Keratinocyte (primary cell): Measurements from ENCODE around the gene MDM4. TPM values are rescaled to one million over a fixed set of nuclear protein-coding genes. Genes with fewer than 3 reads are reported as not detected.

Experiments used
- DNase-seq: peaks from one replicate; pipeline ENCODE4 v3.0.0-alpha.2; 2011; ENCODE audit warnings: low read depth, missing footprints, low spot score
- FAIRE-seq: peaks from 2 replicates; lab custom pipeline; 2011; peaks lifted over from hg19 to GRCh38; lab: Jason Lieb, UNC
- H2AFZ ChIP-seq: 2 replicates; pipeline ENCODE4 v1.6.0; 2012; ENCODE audit warnings: low read length, control low read depth, inconsistent platforms; ENCODE audit not compliant: control insufficient read depth
- H3K27ac ChIP-seq: 2 replicates; pipeline ENCODE4 v1.5.1; 2011; ENCODE audit warnings: low read length; ENCODE audit not compliant: control insufficient read depth, insufficient read depth
- H3K27me3 ChIP-seq: 3 replicates; pipeline ENCODE4 v1.6.0; 2011; ENCODE audit warnings: low read length; ENCODE audit not compliant: control insufficient read depth, insufficient read depth; ENCODE audit errors: extremely low read depth
- H3K36me3 ChIP-seq, 2 experiments: 2 replicates in 1 of 2; 3 replicates in 1 of 2; pipeline ENCODE4 v1.5.1; 2011; ENCODE audit warnings: low read length in 2 of 2, mild to moderate bottlenecking in 1 of 2; ENCODE audit not compliant: control insufficient read depth in 2 of 2, insufficient read depth in 2 of 2; ENCODE audit errors: extremely low read depth in 1 of 2
- H3K4me1 ChIP-seq: 3 replicates; pipeline ENCODE4 v1.5.1; 2011; ENCODE audit warnings: low read length; ENCODE audit not compliant: control insufficient read depth, insufficient read depth; ENCODE audit errors: extremely low read depth
- H3K4me2 ChIP-seq: 3 replicates; pipeline ENCODE4 v1.6.0; 2011; ENCODE audit warnings: low read depth, low read length; ENCODE audit not compliant: control insufficient read depth, insufficient read depth; ENCODE audit errors: extremely low read depth
- H3K4me3 ChIP-seq, 3 experiments: fragments of 200-600 bp in 1 of 3; sonication (generic) in 1 of 3; 2 replicates in 2 of 3; 3 replicates in 1 of 3; pipeline ENCODE4 v1.5.1; 2011 to 2016; ENCODE audit warnings: low read length in 3 of 3, mild to moderate bottlenecking in 3 of 3, control low read depth in 2 of 3, inconsistent platforms in 1 of 3, low read depth in 1 of 3, mixed read lengths in 1 of 3, mixed run types in 1 of 3, moderate library complexity in 1 of 3; ENCODE audit not compliant: control insufficient read depth in 2 of 3, insufficient read depth in 2 of 3; ENCODE audit errors: extremely low read depth in 1 of 3
- H3K79me2 ChIP-seq: 2 replicates; pipeline ENCODE4 v1.6.0; 2012; ENCODE audit warnings: low read length; ENCODE audit not compliant: control insufficient read depth, insufficient read depth
- H3K9ac ChIP-seq: 3 replicates; pipeline ENCODE4 v1.6.0; 2011; ENCODE audit warnings: low read length; ENCODE audit not compliant: control insufficient read depth, insufficient read depth; ENCODE audit errors: extremely low read depth
- H3K9me1 ChIP-seq: 3 replicates; pipeline ENCODE4 v1.6.0; 2011; ENCODE audit warnings: low read length; ENCODE audit not compliant: control insufficient read depth, insufficient read depth; ENCODE audit errors: extremely low read depth
- H3K9me3 ChIP-seq: 2 replicates; pipeline ENCODE4 v1.5.1; 2012; ENCODE audit warnings: low read depth, low read length; ENCODE audit not compliant: control insufficient read depth
- H4K20me1 ChIP-seq: 3 replicates; pipeline ENCODE4 v1.6.0; 2011; ENCODE audit warnings: low read length; ENCODE audit not compliant: control insufficient read depth, insufficient read depth; ENCODE audit errors: extremely low read depth
- CTCF ChIP-seq, 3 experiments: IDR thresholded peaks in 1 of 3; conservative IDR thresholded peaks in 1 of 3; optimal IDR thresholded peaks in 1 of 3; 2 replicates in 2 of 3; 3 replicates in 1 of 3; pipeline versions ENCODE3 to v1.5.1; 2011; ENCODE audit warnings: low read length in 3 of 3, mild to moderate bottlenecking in 3 of 3, moderate library complexity in 2 of 3, control low read depth in 1 of 3, inconsistent platforms in 1 of 3; ENCODE audit not compliant: insufficient read depth in 2 of 3; ENCODE audit errors: extremely low read depth in 1 of 3
- EZH2 ChIP-seq: IDR thresholded peaks from one replicate; pipeline ENCODE4 v1.6.1; 2012; ENCODE audit warnings: inconsistent platforms, mild to moderate bottlenecking, low read length, moderate library complexity
- dilution Hi-C: fragments of 300-500 bp; cut with MboI; formaldehyde crosslinking; loops from one replicate; pipeline ENCODE4 v1.7.0; 2020; ENCODE audit warnings: low sequenced_read_pairs; ENCODE audit not compliant: extremely low pct_ligation_motif_present
- polyA plus RNA-seq, 5 experiments: library from polyadenylated mRNA; depleted of rRNA in 3 of 5; stranded (reverse) in 3 of 5; stranded (forward) in 1 of 5; unstranded in 1 of 5; fragments of >200 nt; gene quantifications; 1 replicate in 1 of 5; 2 replicates in 3 of 5; 3 replicates in 1 of 5; pipeline versions ENCODE4 v1.2.1 to v1.2.3, GENCODE V29; 2011 to 2012; ENCODE audit warnings: missing spikeins in 2 of 5, low read depth in 1 of 5, low replicate concordance in 1 of 5

Gene MDM4
- polyA plus RNA-seq, 1 donor (not counting 4 experiments of a cell fraction or from before 2014, with no cell fraction given): 17.8 TPM

- H2AFZ ChIP-seq: no peak overlapping the region
- no peaks in the 10 kb centered on the region for H4K20me1 ChIP-seq
- H3K79me2 ChIP-seq: no peaks in the 10 kb centered on the region
- dilution Hi-C loops: no loop called here
- no peak overlapping the region for H3K27ac ChIP-seq
- TF ChIP-seq EZH2: no peak
- H3K27me3 ChIP-seq: no peaks in the 10 kb centered on the region
- no peak overlapping the region for H3K4me2 ChIP-seq
- no peak for FAIRE-seq
- peaks cover 14% of the 10 kb centered on the region for H3K4me1 ChIP-seq
- H3K9me1 ChIP-seq: no peaks in the 10 kb centered on the region
- no peaks in the 10 kb centered on the region for H3K9me3 ChIP-seq
- no peak overlapping the region for H3K4me3 ChIP-seq
- DNase-seq: no peak
- no peak overlapping the region for H3K9ac ChIP-seq
- H3K36me3 ChIP-seq: no peaks in the 10 kb centered on the region
Observed at GRCh38 chr1:204477036-204477740, 39.0 kb upstream of the MDM4 start.

GRCh38 chr1:204478172-204478899 lies 37.9 kb upstream of the MDM4 start:
- FAIRE-seq (no peak), DNase-seq (no peak)
- H2AFZ ChIP-seq: no peak overlapping the region
- H3K79me2 ChIP-seq: no peaks in the 10 kb centered on the region
- H3K36me3 ChIP-seq: no peaks in the 10 kb centered on the region
- H3K4me3 ChIP-seq: no peak overlapping the region
- TF ChIP-seq EZH2: no peak
- no peak for TF ChIP-seq CTCF (optimal IDR thresholded peaks at IDR 0.05 in 1 of 3, IDR thresholded peaks at IDR 0.05 in 1 of 3, conservative IDR thresholded peaks at IDR 0.05 in 1 of 3; ENCODE audit: extremely low read depth in 1 of 3, insufficient read depth in 2 of 3, low read length in 3 of 3)
- no peaks in the 10 kb centered on the region for H3K9me3 ChIP-seq
- no peaks in the 10 kb centered on the region for H3K27me3 ChIP-seq
- no peaks in the 10 kb centered on the region for H3K9me1 ChIP-seq
- dilution Hi-C loops: no loop called here
- no peak overlapping the region for H3K4me2 ChIP-seq
- H4K20me1 ChIP-seq: no peaks in the 10 kb centered on the region
- H3K27ac ChIP-seq: no peak overlapping the region
- no peak overlapping the region for H3K9ac ChIP-seq
- H3K4me1 ChIP-seq: peaks cover 14% of the 10 kb centered on the region
